Stimulated activated CD4-positive, alpha-beta T cell treated with anti-CD3 and anti-CD28 coated beads, TNF-alpha, amount 100 ng/mL, for 24 hours (primary cell): ENCODE measurements around the gene USP10.
"Not testable (repeated sequence)": the region's sequence is repeated elsewhere in the genome, so short reads cannot be mapped to it uniquely, and the experiment has no call there.

Experiments used
- DNase-seq, 3 experiments: peaks; one replicate each; pipeline ENCODE4 v3.0.0-alpha.2; 2020; ENCODE audit warnings: low read depth in 3 of 3

Gene USP10

DNA sequence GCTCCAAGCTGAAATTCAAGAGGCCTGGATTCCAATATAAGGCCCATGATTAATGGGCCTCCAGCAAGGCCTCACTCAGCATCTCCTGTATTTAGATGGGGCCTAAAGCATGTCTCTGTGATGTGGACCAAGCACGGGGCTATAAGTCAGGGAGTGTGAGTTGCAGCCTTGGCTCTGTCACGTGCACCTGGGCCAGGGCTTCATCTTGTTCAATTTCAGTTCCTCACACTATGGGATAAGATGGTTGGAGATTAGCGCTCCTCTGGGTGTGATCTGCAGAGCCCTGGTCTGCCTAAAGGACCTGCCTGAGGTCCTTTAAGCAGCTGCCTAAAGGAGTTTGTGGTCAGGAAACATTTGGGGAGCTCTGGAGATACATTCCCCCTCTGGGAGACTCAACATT is 26.2 kb upstream of the USP10 start:
- DNase-seq, result no peak

- DNase-seq, result no peak
These were observed 24.4 kb upstream of the USP10 start for GRCh38 chr16:84675423-84675822.

DNA sequence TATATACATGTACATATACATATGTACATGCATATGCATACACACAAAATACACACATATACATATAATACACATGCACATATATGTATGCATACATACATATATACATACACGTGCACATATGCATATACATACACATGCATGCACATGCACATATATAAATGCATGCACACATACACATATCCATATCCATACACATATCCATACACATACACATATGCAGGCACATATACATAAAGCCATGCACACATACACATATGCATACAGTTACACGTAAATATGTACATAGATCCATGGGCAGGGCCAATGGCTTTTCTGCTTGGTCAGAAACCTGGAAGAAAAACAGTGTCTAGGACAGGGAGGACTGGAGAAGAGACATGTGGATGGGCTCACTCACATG is 23.9 kb upstream of the USP10 start:
- no peak for DNase-seq

DNA sequence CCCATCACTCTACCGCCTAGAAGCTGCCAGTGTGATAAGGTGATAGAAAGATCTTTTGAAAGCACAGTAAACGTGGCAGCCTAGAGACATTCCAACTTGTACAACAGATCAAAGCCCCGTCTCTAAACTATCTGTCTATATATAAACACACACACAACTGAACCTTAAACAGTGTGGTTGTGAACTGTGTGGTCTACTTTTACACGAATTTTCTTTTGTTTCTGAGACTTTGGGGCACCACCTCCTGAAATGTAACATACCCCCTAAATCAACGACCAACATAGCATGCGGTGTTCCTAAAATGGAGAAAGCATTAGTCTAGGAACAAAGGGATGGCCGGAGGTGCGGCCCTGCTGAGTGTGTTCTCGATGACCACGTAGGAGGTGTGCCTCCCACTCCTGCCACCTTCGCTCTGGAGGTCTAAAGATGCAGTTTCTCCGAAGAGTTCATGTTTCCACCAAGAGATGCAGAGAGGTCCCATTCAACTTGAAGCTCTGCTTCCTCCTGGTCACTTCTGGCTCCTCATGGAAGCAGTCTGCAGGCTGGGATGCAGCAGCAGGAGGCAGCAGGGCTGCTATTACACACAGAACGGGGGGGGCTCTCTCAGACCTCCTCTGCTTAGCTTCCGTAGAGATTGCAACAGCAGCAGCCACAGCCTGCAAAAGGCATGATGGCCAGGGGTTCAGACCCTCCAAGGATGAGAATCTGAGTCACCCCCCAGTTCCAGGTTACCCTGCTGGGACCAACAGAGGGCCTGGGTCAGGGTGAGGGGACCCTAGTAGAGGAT is 22.6 kb upstream of the USP10 start:
- no peak for DNase-seq

GRCh38 chr16:84677849-84678248 is 22.0 kb upstream of the USP10 start:
- no peak for DNase-seq

DNA sequence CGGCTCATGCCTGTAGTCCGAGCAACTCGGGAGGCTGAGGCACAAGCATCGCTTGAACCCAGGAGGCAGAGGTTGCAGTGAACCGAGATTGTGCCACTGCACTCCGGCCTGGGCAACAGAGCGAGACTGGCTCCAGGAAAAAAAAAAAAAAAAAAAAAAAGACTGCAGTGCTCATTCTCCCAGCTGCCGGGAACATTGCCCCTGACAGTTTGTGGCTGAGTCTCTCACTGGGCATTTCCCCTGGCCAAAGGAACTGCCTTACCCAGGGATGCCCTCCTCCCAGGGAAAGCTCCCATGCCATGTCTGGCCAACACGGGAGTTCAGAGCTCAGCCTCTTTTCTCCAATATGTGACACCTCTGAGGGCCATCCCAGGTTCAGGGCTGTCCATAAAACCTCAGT is 21.3 kb upstream of the USP10 start:
- DNase-seq, result no peak

DNA sequence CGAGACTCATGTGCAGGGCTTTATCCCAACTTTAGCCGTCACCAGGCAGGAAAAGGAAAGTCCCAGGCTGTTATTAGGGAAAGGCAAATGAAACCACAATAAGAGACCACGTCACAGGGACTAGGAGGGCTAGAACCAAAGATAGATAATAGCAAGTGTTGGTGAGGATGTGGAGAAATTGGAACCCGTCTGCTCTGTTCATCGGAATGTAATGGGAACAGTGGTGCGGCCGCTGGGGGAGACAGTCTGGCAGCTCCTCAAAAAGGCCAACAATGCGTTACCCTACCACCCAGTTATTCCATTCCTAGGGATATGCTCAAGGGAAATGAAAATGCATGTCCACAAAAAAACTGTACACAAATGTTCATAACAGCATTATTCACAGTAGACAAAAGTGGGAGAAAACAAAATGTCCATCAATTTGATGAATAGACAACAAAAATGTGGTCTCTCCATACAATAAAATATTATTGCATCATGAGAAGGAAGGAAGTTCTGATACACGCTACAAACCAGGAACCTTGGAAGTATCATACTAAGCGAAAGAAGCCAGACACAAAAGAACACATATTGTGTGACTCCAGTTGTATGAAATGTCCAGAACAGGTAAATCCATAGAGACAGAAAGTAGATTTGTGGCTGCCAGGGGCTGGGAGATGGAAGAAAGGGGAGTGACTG is 19.5 kb upstream of the USP10 start:
- DNase-seq, result no peak

- DNase-seq, result no peak
These were observed 18.8 kb upstream of the USP10 start for GRCh38 chr16:84680843-84681629.

DNA sequence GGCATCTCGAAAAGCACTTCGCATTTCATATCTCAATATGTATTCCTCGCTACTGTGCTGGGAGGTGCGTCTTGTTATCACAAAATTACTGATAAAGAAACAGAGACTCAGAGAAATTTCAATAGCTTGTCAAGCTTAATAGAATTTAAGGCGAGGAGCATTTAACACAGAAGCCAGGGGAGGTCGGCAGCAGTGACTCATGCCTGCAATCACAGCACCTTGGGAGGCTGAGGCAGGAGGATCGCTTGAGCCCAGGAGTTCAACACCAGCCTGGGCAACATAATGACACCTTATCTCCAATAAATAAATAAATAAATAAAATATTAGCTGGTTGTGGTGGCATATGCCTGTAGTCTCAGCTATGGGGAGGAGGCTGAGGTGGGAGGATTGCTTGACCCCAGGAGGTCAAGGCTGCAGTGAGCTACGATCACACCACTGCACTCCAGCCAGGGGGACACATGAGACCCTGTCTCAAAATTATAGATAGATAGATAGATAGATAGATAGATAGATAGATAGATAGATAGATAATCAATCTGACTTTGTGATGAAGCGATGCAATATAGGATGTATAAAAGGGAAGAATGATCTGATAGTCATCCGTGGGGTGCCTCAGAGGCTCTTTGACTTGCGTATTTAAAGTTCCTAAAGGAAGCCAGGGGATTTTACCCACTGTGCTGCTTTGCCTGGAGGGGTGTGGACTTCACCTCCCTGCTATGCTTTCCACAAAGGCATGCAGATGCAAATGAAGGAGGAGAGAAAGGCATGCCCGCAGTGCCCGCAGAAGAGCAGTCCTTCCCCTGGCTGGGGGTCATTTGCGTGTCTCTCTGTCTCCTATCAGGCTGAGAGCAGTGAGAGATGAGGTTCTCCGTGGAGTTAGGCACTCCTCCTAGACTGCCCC is 15.9 kb upstream of the USP10 start:
- no peak for DNase-seq

- DNase-seq, result no peak
These were observed 15.2 kb upstream of the USP10 start for GRCh38 chr16:84684592-84684965.

GRCh38 chr16:84685210-84685609 is 14.6 kb upstream of the USP10 start:
- DNase-seq, result no peak

DNA sequence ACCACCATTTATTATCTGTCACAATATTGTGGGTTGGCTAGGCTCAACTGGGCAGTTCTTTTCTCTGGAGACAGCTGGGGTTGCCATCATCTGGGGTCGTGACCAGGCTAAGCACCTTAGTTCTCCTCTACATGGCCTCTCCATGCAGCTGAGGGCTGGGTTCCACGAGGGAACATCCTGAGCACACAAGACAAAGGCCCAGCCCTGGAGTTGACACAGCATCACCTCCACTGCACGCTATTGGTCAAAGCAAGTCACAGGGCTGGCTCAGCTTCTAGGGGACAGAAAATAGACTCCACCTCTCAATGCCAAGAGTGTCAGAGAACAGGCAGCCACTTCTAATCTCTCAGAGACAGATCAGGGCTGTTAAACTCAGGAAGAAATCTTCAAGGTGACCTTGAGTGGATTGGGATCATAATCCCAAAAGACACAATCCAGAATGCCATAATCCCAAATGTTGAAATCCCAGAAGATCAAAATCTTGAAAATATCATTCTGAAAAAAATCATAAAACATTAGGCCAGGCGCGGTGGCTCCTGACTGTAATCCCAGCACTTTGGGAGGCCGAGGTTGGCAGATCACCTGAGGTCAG is 13.0 kb upstream of the USP10 start:
- no peak for DNase-seq

- DNase-seq, result no peak
These were observed 12.1 kb upstream of the USP10 start for GRCh38 chr16:84687715-84688114.

- DNase-seq, result not testable (repeated sequence)
These were observed 11.6 kb upstream of the USP10 start for GRCh38 chr16:84688163-84688562.

- no peak for DNase-seq
These were observed 10.7 kb upstream of the USP10 start for GRCh38 chr16:84689111-84689510.

GRCh38 chr16:84690088-84690819 is 9.5 kb upstream of the USP10 start:
- no peak for DNase-seq

- DNase-seq, result no peak
These were observed 7.2 kb upstream of the USP10 start for GRCh38 chr16:84692451-84693214.

- not testable (repeated sequence) for DNase-seq
These were observed 5.9 kb upstream of the USP10 start for GRCh38 chr16:84693869-84694268.

DNA sequence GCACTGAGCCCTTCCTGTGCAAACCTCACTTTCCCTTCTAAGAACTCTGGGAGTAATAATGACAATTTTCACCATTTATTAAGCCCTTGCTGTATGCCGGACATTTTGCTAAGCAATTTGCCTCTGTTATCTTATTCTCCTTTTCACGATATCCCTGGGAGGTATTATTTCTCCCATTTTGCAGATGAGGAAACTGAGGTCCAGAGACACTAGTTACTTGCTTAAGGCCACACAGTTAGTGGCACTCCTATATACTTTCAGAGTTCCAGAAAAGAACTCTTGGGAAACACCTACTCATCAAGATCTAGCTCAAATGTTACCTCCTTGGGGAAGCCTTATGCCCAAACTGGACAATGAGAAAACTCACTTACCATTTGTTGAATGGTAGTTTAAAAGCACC is 4.8 kb upstream of the USP10 start:
- DNase-seq, result no peak
